K562 (cell line): Measurements from ENCODE around the gene WFIKKN1. TPM values are rescaled to one million over a fixed set of nuclear protein-coding genes. Genes with fewer than 3 reads are reported as not detected.

Experiments used
- HDAC6 ChIP-seq: IDR thresholded peaks from 2 replicates; pipeline ENCODE4 v1.6.1; 2012; ENCODE audit warnings: low read depth, mild to moderate bottlenecking, control low read depth, inconsistent platforms, low read length, moderate library complexity
- HIVEP1 ChIP-seq: fragments of 250-450 bp; sonication (Bioruptor Pico); IDR thresholded peaks from 2 replicates; pipeline ENCODE4 v1.4.0; 2020; ENCODE audit warnings: mild to moderate bottlenecking
- JUNB ChIP-seq: fragments of 450-650 bp; formaldehyde crosslinking; conservative IDR thresholded peaks from 2 replicates; pipeline ENCODE4 v1.4.0; 2020; ENCODE audit warnings: mild to moderate bottlenecking
- MAFF ChIP-seq: IDR thresholded peaks from 2 replicates; pipeline ENCODE4 v1.6.1; 2012; ENCODE audit warnings: low read length, improper control_type of control experiment
- MIER1 ChIP-seq: fragments of 450-650 bp; IDR thresholded peaks from 2 replicates; pipeline ENCODE4 v1.6.1; 2016; ENCODE audit warnings: antibody characterized with exemption, mild to moderate bottlenecking, low read depth
- NFYB ChIP-seq: IDR thresholded peaks from 2 replicates; pipeline ENCODE4 v1.6.1; 2011; ENCODE audit warnings: mild to moderate bottlenecking, moderate library complexity; ENCODE audit not compliant: insufficient read length; ENCODE audit errors: extremely low read depth
- PHTF2 ChIP-seq: fragments of 250-450 bp; sonication (Bioruptor Pico); IDR thresholded peaks from 2 replicates; pipeline ENCODE4 v1.5.0; 2021; ENCODE audit warnings: mild to moderate bottlenecking
- POU5F1 ChIP-seq: fragments of 150-350 bp; IDR thresholded peaks from 2 replicates; pipeline ENCODE4 v1.6.1; 2014; ENCODE audit warnings: borderline replicate concordance, low read length, low read depth, mild to moderate bottlenecking; ENCODE audit not compliant: partially characterized antibody
- RFX5 ChIP-seq: IDR thresholded peaks from 2 replicates; pipeline ENCODE4 v1.6.1; 2011; ENCODE audit warnings: low read depth, mild to moderate bottlenecking, improper control_type of control experiment, low read length
- SMAD2 ChIP-seq: fragments of 150-350 bp; IDR thresholded peaks from 2 replicates; pipeline ENCODE4 v1.6.1; 2014; ENCODE audit warnings: low read depth, mild to moderate bottlenecking, low read length
- SRSF7 ChIP-seq: fragments of 200-400 bp; formaldehyde crosslinking; optimal IDR thresholded peaks from 2 replicates; pipeline ENCODE3; 2017; ENCODE audit warnings: mild to moderate bottlenecking, low read depth, low read length
- TCF7L2 ChIP-seq: fragments of 150-350 bp; IDR thresholded peaks from 2 replicates; pipeline ENCODE4 v1.6.1; 2016; ENCODE audit warnings: low read depth, mild to moderate bottlenecking, low read length, moderate library complexity
- ZNF140 ChIP-seq: fragments of 250-450 bp; sonication (Bioruptor Pico); IDR thresholded peaks from 2 replicates; pipeline ENCODE4 v1.8.0; 2021; ENCODE audit warnings: moderate library complexity, mild to moderate bottlenecking, inconsistent platforms
- ZNF280B ChIP-seq: fragments of 250-450 bp; sonication (Bioruptor Pico); IDR thresholded peaks from 2 replicates; pipeline ENCODE4 v1.5.1; 2021; ENCODE audit warnings: mild to moderate bottlenecking
- ZNF311 ChIP-seq: fragments of 250-450 bp; sonication (Bioruptor Pico); IDR thresholded peaks from 2 replicates; pipeline ENCODE4 v1.4.0; 2020; ENCODE audit warnings: mild to moderate bottlenecking, moderate library complexity
- ZNF407 ChIP-seq: fragments of 450-650 bp; IDR thresholded peaks from 2 replicates; pipeline ENCODE4 v1.6.1; 2016; ENCODE audit warnings: low read depth
- ZNF717 ChIP-seq: fragments of 250-450 bp; sonication (Bioruptor Pico); IDR thresholded peaks from 2 replicates; pipeline ENCODE4 v1.5.0; 2021
- polyA plus RNA-seq, 8 experiments: library from polyadenylated mRNA; depleted of rRNA in 4 of 8; stranded (reverse) in 5 of 8; unstranded in 3 of 8; fragments of >200 nt; fragmentation: Nextera tagmentation in 2 of 8; fragmentation: Illumina TruSeq in 1 of 8; extraction: Ambion mirVana in 2 of 8; extraction: Trizol in 1 of 8; gene quantifications; 2 replicates each; pipeline versions ENCODE4 v1.2.1 to v1.2.3, GENCODE V29; 2011 to 2014; ENCODE audit warnings: inconsistent platforms in 1 of 8, missing spikeins in 1 of 8
- total RNA-seq, 7 experiments: library from RNA; depleted of rRNA in 6 of 7; stranded (reverse); fragments of >200 nt in 6 of 7; fragmentation: Illumina TruSeq in 2 of 7; extraction: Trizol in 2 of 7; gene quantifications; 2 replicates each; pipeline versions ENCODE4 v1.2.1 to v1.2.3, GENCODE V29; 2011 to 2021; ENCODE audit warnings: low replicate concordance in 1 of 7
- TF ChIP-seq, protein P1 (sequence below), 2 experiments: fragments of 450-650 bp; conservative IDR thresholded peaks; 2 replicates each; pipeline ENCODE4 v1.6.1; 2017; ENCODE audit warnings: mild to moderate bottlenecking in 2 of 2, moderate library complexity in 2 of 2

WFIKKN1 gene
- total and polyA plus RNA-seq, 9 of the 15 experiments (the other 6 are each of a cell fraction or from before 2014, with no cell fraction given): 0.14 to 1.1 (median 0.50) TPM; not detected in 4

DNA sequence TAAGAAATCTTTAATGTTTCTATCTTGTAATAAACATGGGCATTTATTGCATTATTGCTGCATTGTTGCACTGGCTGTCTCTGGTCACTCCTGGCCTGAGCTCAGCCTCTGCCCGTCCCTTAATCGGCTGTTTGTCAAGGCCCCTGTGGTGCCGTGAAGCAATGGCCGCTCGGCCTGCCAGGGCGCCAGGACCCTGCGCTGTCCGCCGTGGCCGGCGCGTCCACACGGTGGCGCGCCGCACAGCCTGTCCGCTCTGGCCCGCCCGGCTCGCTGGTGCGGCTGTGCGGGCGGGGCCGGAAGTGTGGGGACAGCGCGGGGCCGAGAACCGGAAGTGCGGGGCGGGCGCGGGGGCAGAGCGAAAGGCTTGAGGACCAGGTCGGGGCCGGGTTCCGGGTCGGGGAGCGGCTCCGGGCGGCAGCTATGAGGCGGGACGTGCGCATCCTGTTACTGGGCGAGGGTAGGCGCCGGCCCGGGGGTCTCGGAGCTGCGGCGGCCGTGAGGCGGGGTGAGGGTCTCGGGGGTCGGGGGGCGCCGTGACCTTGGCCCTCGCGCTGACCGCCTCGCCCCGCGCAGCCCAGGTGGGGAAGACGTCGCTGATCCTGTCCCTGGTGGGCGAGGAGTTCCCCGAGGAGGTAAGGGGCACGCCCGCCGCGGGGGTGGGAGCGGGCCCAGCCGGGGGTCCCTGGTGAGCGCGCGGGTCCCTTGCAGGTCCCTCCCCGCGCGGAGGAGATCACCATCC lies 37.2 kb downstream of the WFIKKN1 start, which contains the start of gene RHOT2 (continued):
- no peak for TF ChIP-seq SMAD2
- TF ChIP-seq NFYB: no peak
- no peak for TF ChIP-seq ZNF311 (CRISPR knock-in tag)
- no peak for TF ChIP-seq HIVEP1 (CRISPR knock-in tag)
- TF ChIP-seq PHTF2 (CRISPR knock-in tag): no peak
- no peak for TF ChIP-seq TCF7L2
- no peak for TF ChIP-seq POU5F1
- no peak for TF ChIP-seq SRSF7
- no peak for TF ChIP-seq ZNF140 (CRISPR knock-in tag)
- TF ChIP-seq MAFF: no peak
- no peak for TF ChIP-seq HDAC6
- no peak for TF ChIP-seq ZNF280B (CRISPR knock-in tag)
- no peak for TF ChIP-seq ZNF407
- TF ChIP-seq JUNB (CRISPR knock-in tag): no peak
- TF ChIP-seq ZNF717 (CRISPR knock-in tag): no peak
- no peak for TF ChIP-seq MIER1
- no peak for TF ChIP-seq RFX5
- TF ChIP-seq, protein P1, sequence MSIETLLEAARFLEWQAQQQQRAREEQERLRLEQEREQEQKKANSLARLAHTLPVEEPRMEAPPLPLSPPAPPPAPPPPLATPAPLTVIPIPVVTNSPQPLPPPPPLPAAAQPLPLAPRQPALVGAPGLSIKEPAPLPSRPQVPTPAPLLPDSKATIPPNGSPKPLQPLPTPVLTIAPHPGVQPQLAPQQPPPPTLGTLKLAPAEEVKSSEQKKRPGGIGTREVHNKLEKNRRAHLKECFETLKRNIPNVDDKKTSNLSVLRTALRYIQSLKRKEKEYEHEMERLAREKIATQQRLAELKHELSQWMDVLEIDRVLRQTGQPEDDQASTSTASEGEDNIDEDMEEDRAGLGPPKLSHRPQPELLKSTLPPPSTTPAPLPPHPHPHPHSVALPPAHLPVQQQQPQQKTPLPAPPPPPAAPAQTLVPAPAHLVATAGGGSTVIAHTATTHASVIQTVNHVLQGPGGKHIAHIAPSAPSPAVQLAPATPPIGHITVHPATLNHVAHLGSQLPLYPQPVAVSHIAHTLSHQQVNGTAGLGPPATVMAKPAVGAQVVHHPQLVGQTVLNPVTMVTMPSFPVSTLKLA (conservative IDR thresholded peaks at IDR 0.05): peak; percentile 28 to 62; a peak in 2 of 4 replicates
